CD14-positive monocyte (primary cell): ENCODE measurements around the gene SLC24A5. TPM values are rescaled to one million over a fixed set of nuclear protein-coding genes. Genes with fewer than 3 reads are reported as not detected.

Source experiments
- DNase-seq, 3 donors: peaks; one replicate each; pipeline ENCODE4 v3.0.0-alpha.2; 2011 to 2022
- H2AFZ ChIP-seq: 2 replicates; pipeline ENCODE4 v1.6.0; 2012; ENCODE audit warnings: mild to moderate bottlenecking, low read depth, low read length, inconsistent platforms; ENCODE audit not compliant: insufficient read depth, poor library complexity, severe bottlenecking
- H3K27ac ChIP-seq, 2 donors: 1 replicate in 1 of 2; 2 replicates in 1 of 2; pipeline ENCODE4 v1.5.1; 2012 to 2013; ENCODE audit warnings: low read length in 2 of 2, control low read depth in 1 of 2, inconsistent platforms in 1 of 2, low read depth in 1 of 2, mild to moderate bottlenecking in 1 of 2
- H3K27me3 ChIP-seq, 2 donors: one replicate each; pipeline versions ENCODE4 v1.6.0 to v1.6.1; 2011 to 2013; ENCODE audit warnings: low read length in 2 of 2; ENCODE audit not compliant: control insufficient read depth in 2 of 2, insufficient read depth in 2 of 2
- H3K36me3 ChIP-seq, 2 donors: replicated peaks in 1 of 2; 1 replicate in 1 of 2; 2 replicates in 1 of 2; pipeline versions ENCODE4 v1.5.1 to v1.6.1; 2012 to 2013; ENCODE audit warnings: low read length in 2 of 2, control low read depth in 1 of 2, inconsistent platforms in 1 of 2, mild to moderate bottlenecking in 1 of 2; ENCODE audit not compliant: insufficient read depth in 2 of 2, control insufficient read depth in 1 of 2
- H3K4me1 ChIP-seq, 2 donors: 1 replicate in 1 of 2; 2 replicates in 1 of 2; pipeline versions ENCODE4 v1.5.1 to v1.6.1; 2012 to 2013; ENCODE audit warnings: low read length in 2 of 2, control low read depth in 1 of 2, inconsistent platforms in 1 of 2, mild to moderate bottlenecking in 1 of 2, moderate library complexity in 1 of 2; ENCODE audit not compliant: insufficient read depth in 2 of 2, control insufficient read depth in 1 of 2
- H3K4me2 ChIP-seq: replicated peaks from 2 replicates; pipeline ENCODE3; 2012; ENCODE audit warnings: low read length, moderate library complexity, mild to moderate bottlenecking; ENCODE audit not compliant: poor library complexity, severe bottlenecking; ENCODE audit errors: extremely low read depth
- H3K4me3 ChIP-seq, 3 experiments: fragments of 200-600 bp in 1 of 3; sonication (generic) in 1 of 3; replicated peaks in 1 of 3; 1 replicate in 2 of 3; 2 replicates in 1 of 3; pipeline ENCODE4 v1.5.1; 2011 to 2013; ENCODE audit warnings: low read length in 3 of 3, mild to moderate bottlenecking in 3 of 3, control low read depth in 2 of 3, low read depth in 2 of 3, inconsistent platforms in 1 of 3, moderate library complexity in 1 of 3
- H3K79me2 ChIP-seq: 2 replicates; pipeline ENCODE4 v1.6.0; 2012; ENCODE audit warnings: mild to moderate bottlenecking, control low read depth, inconsistent platforms, low read length, moderate library complexity; ENCODE audit not compliant: insufficient read depth
- H3K9ac ChIP-seq: 2 replicates; pipeline ENCODE4 v1.6.0; 2017; ENCODE audit warnings: low read length, mild to moderate bottlenecking; ENCODE audit not compliant: insufficient read depth, poor library complexity, severe bottlenecking
- H3K9me3 ChIP-seq, 2 donors: replicated peaks in 1 of 2; 1 replicate in 1 of 2; 2 replicates in 1 of 2; pipeline versions ENCODE4 v1.5.1 to v1.6.1; 2012 to 2013; ENCODE audit warnings: low read length in 2 of 2, control low read depth in 1 of 2; ENCODE audit not compliant: control insufficient read depth in 1 of 2, insufficient read depth in 1 of 2
- H4K20me1 ChIP-seq: 2 replicates; pipeline ENCODE4 v1.6.0; 2012; ENCODE audit warnings: mild to moderate bottlenecking, low read length, control low read depth, moderate library complexity; ENCODE audit not compliant: insufficient read depth
- H3K27ac Mint-ChIP-seq, 7 donors: one replicate each; pipeline ENCODE4 v1.8.0; 2020; ENCODE audit warnings: mild to moderate bottlenecking in 7 of 7, mixed read lengths in 7 of 7, moderate library complexity in 6 of 7, inconsistent platforms in 2 of 7
- H3K27me3 Mint-ChIP-seq, 3 donors: one replicate each; pipeline ENCODE4 v1.8.0; 2021 to 2022; ENCODE audit warnings: low read depth in 3 of 3, mild to moderate bottlenecking in 3 of 3, mixed read lengths in 3 of 3, moderate library complexity in 3 of 3, inconsistent platforms in 1 of 3
- H3K36me3 Mint-ChIP-seq, 2 donors: one replicate each; pipeline ENCODE4 v1.8.0; 2020; ENCODE audit warnings: mixed read lengths in 2 of 2, inconsistent platforms in 1 of 2, mild to moderate bottlenecking in 1 of 2
- H3K4me1 Mint-ChIP-seq: one replicate; pipeline ENCODE4 v1.8.0; 2020; ENCODE audit warnings: mild to moderate bottlenecking, mixed read lengths
- H3K4me3 Mint-ChIP-seq, 2 donors: one replicate each; pipeline ENCODE4 v1.8.0; 2020; ENCODE audit warnings: mild to moderate bottlenecking in 2 of 2, mixed read lengths in 2 of 2, moderate library complexity in 1 of 2
- H3K9me3 Mint-ChIP-seq, 7 donors: one replicate each; pipeline ENCODE4 v1.8.0; 2020 to 2022; ENCODE audit warnings: mixed read lengths in 7 of 7, mild to moderate bottlenecking in 6 of 7, moderate library complexity in 6 of 7, inconsistent platforms in 2 of 7
- WGBS: methylation state at CpG from one replicate; pipeline ENCODE4 v1.1.5; 2013; ENCODE audit warnings: missing lambda C conversion rate; ENCODE audit not compliant: insufficient coverage; 5-methylcytosine and 5-hydroxymethylcytosine counted together
- intact Hi-C, 2 donors: fragments of 100-400 bp; cut with micrococcal nuclease; formaldehyde crosslinking; loops; one replicate each; pipeline versions ENCODE4 v1.15.0 to v1.15.1; 2023
- polyA plus RNA-seq, 3 donors: library from polyadenylated mRNA; depleted of rRNA in 1 of 3; unstranded in 2 of 3; stranded (reverse) in 1 of 3; fragments of 300-500 nt in 2 of 3; fragments of >200 nt in 1 of 3; fragmentation: Illumina TruSeq in 2 of 3; gene quantifications; 1 replicate in 2 of 3; 2 replicates in 1 of 3; pipeline ENCODE4 v1.2.3, GENCODE V29; 2012 to 2021
- TF ChIP-seq, protein P1 (sequence below): fragments of 200-600 bp; IDR thresholded peaks from one replicate; pipeline ENCODE4 v1.8.0; 2022; ENCODE audit warnings: antibody characterized with exemption, mild to moderate bottlenecking

SLC24A5 gene
- polyA plus RNA-seq, 3 donors: not detected

GRCh38 chr15:48132874-48133273 is 12.1 kb downstream of the SLC24A5 start:
- no peak overlapping the region for H3K4me2 ChIP-seq
- no peak overlapping the region for H3K4me3 ChIP-seq
- no peaks in the 10 kb centered on the region for H3K9me3 ChIP-seq
- no peak overlapping the region for H3K27ac Mint-ChIP-seq
- H3K27me3 Mint-ChIP-seq: peaks cover 0 to 4% (median 0%) of the 10 kb centered on the region in 3 donors
- peaks cover 2% of the 10 kb centered on the region for H3K4me1 Mint-ChIP-seq
- no peak overlapping the region for H3K4me3 Mint-ChIP-seq
- no peak for DNase-seq
- no peaks in the 10 kb centered on the region for H3K4me1 ChIP-seq
- H3K9me3 Mint-ChIP-seq: peaks cover 0 to 3% (median 1%) of the 10 kb centered on the region in 7 donors
- H3K79me2 ChIP-seq: no peaks in the 10 kb centered on the region
- H3K9ac ChIP-seq: no peak overlapping the region
- TF ChIP-seq, protein P1, sequence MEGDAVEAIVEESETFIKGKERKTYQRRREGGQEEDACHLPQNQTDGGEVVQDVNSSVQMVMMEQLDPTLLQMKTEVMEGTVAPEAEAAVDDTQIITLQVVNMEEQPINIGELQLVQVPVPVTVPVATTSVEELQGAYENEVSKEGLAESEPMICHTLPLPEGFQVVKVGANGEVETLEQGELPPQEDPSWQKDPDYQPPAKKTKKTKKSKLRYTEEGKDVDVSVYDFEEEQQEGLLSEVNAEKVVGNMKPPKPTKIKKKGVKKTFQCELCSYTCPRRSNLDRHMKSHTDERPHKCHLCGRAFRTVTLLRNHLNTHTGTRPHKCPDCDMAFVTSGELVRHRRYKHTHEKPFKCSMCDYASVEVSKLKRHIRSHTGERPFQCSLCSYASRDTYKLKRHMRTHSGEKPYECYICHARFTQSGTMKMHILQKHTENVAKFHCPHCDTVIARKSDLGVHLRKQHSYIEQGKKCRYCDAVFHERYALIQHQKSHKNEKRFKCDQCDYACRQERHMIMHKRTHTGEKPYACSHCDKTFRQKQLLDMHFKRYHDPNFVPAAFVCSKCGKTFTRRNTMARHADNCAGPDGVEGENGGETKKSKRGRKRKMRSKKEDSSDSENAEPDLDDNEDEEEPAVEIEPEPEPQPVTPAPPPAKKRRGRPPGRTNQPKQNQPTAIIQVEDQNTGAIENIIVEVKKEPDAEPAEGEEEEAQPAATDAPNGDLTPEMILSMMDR: no peak
- H4K20me1 ChIP-seq: no peaks in the 10 kb centered on the region
- no peaks in the 10 kb centered on the region for H3K27me3 ChIP-seq
- no peak overlapping the region for H2AFZ ChIP-seq
- no peaks in the 10 kb centered on the region for H3K36me3 Mint-ChIP-seq
- no peaks in the 10 kb centered on the region for H3K36me3 ChIP-seq
- no peak overlapping the region for H3K27ac ChIP-seq
- intact Hi-C loops: no loop called here
- no CpG with 5 or more reads among the region's 6 CpGs for WGBS

- intact Hi-C loops: no loop called here
- Mint-ChIP-seq H3K27ac (no peak overlapping the region), H3K4me3 (no peak overlapping the region), H3K4me1 (peaks cover 7% of the 10 kb centered on the region), H3K9me3 (no peaks in the 10 kb centered on the region), H3K27me3 (no peaks in the 10 kb centered on the region), H3K36me3 (no peaks in the 10 kb centered on the region)
- no peak overlapping the region for H3K4me2 ChIP-seq
- no peak for DNase-seq
- H3K79me2 ChIP-seq: no peaks in the 10 kb centered on the region
- no peaks in the 10 kb centered on the region for H3K36me3 ChIP-seq
- no peaks in the 10 kb centered on the region for H3K9me3 ChIP-seq
- H3K9ac ChIP-seq: no peak overlapping the region
- H3K27me3 ChIP-seq: no peaks in the 10 kb centered on the region
- TF ChIP-seq, protein P1: no peak
- no peaks in the 10 kb centered on the region for H3K4me1 ChIP-seq
- no peaks in the 10 kb centered on the region for H4K20me1 ChIP-seq
- whole genome bisulfite sequencing: no CpG with 5 or more reads among the region's 1 CpG
- no peak overlapping the region for H3K4me3 ChIP-seq
- H3K27ac ChIP-seq: no peak overlapping the region
- no peak overlapping the region for H2AFZ ChIP-seq
Observed at GRCh38 chr15:48143856-48144255, 23.1 kb downstream of the SLC24A5 start.
